GM19397 (cell line): ENCODE measurements around the gene ITGB7.
A peak's percentile ranks its signal among the peaks of the same experiment; 100 is the strongest.
"Not testable (repeated sequence)": the region's sequence is repeated elsewhere in the genome, so short reads cannot be mapped to it uniquely, and the experiment has no call there.

Experiments
- ATAC-seq: cut with Tn5 transposase; IDR thresholded peaks from one replicate; pipeline ENCODE4 v1.9.1; 2021; ENCODE audit warnings: mild to moderate bottlenecking, moderate library complexity; ENCODE audit not compliant: unreplicated experiment

The ITGB7 gene

DNA sequence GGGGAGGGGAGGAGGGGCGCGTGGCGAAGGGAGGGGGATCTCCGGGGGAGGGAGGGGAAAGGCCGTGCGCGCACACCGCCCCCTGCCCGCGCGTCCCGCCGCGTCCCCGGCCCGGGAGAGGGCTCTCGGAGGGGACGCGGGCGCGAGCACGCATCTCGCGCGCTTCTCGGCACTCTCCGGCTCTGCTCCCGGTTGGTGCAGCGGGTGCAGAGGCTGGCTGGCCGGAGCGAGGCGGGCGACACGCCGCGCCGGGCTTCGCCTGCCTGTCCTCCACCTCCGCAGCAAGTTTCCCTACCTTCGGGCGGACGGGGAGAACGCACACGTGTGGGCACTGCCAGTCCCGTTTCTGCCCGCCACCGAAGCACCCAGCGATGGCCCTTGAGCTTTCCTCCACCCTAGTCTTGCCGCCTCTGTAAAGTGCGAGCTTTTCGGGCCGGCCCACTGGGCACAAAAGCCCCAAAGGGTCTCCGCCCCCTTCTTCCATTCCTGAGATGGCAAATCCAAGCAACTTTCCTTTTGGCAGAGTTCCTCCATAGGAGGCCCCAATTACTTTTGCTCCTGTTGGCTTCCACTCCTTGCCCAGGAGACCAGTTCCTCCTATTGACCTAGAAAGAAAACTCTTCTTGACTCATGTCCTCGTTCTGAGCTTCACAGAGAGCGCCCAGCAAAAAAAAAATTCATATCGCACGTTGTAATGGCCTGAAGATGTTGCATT, 26.0 kb downstream of the ITGB7 start:
- peak; percentile 52 for ATAC-seq

DNA sequence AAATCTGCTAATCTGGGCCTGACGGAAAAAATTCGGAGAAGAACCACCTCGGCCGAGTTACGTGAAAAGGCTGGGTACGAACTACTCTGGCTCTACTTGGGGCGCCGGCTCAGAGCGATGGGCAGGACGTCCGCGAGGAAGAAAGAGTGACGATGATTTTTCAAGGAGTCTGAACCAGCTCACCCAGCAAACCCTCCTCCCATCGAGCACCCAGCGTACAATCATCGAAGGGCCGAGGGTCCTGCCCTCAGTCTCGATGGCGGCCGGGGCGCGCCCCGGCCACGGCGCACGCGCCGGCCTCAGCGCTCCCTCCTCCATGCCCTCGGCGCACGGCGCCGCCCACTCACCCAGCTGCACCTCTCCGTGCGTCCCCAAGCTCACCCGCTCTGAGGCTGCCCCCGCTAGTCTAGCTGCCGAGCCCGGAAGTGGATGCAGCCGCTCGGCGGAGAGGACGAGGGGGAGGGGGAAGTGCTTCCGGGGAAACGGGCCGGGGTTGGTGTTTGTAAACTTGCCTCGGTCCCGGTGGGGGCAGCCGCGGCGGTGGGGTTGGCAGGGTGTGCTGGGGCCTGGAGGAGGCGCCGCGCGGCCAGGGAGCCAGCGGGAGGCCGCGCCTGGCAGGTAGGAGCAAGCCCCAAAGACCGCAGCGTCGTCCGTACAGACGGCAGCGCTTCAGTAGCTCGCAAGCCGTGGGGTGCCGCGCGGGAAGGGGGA, 26.7 kb downstream of the ITGB7 start, which contains the start of the genes CSAD and ZNF740:
TSS of gene CSAD (minus strand) at position 706 of the 711 bp plus-strand sequence. CDS start 7,455 bp downstream, outside the sequence.
TSS of gene ZNF740 (plus strand) at position 503 of the 711 bp plus-strand sequence. CDS start 1,262 bp downstream, outside the sequence.
- peak; percentile 92 for ATAC-seq

- peak; percentile 10 for ATAC-seq
Observed at GRCh38 chr12:53179687-53180219, 27.3 kb downstream of the ITGB7 start.

DNA sequence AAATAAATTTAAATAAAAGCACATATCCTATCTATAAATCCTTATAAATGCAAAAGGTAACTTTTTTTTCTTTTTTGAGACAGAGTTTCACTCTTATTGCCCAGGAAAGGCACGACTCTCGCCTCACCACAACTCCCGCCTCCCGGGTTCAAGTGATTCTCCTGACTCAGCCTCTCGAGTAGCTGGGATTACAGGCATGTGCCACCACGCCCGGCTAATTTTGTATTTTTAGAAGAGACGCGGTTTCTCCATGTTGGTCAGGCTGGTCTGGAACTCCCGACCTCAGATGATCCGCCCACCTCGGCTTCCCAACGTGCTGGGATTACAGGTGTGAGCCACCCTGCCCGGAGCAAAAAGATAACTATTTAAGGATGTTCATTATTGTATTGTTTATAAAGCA, 28.2 kb downstream of the ITGB7 start:
- ATAC-seq: not testable (repeated sequence)

DNA sequence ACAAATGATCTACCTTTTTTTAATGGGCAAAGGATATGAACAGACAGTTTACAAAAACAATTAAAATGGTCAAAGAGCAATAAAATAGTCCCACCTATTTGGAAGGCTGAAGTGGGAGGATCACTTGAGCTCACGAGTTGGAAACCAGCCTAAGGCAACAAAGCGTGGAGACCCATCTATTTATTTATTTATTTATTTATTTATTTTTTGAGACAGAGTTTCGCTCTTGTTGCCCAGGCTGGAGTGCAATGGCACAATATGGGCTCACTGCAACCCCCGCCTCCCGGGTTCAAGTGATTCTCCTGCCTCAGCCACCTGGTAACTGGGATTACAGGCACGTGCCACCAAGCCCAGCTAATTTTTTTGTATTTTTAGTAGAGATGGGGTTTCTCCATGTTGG, 29.6 kb downstream of the ITGB7 start:
- ATAC-seq: not testable (repeated sequence)

GRCh38 chr12:53176750-53177149, 30.3 kb downstream of the ITGB7 start:
- ATAC-seq: no peak

DNA sequence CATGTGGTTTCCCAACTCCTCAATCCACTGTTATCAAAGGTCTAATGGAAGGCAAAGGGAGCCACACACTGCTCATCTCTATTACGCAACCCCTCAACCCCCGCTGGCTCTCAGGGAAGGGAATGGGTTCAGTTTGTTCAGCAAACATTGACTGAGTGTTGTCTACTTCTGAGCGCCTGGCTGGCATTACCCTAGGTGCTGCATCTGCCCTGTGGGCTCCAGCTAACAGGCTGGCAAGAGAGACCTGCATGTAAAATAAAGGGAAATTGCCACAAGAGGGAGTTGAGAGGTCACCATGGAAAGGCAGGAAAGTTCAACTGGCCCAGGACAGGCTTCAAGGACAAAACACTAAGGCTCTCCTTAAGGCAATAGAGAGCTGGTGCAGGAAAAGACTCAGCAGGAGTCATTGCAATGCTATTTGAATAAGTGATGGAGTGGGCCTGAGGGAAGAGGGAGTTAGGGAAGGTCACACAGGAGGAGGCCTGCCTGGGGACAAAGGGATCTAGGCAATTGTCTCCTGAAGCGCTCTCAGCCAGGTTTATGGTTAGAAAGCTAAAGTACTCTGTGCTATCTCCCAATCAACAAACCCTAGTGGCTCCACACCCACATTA, 32.1 kb downstream of the ITGB7 start:
- ATAC-seq: no peak

GRCh38 chr12:53173085-53173715, 33.9 kb downstream of the ITGB7 start:
- no peak for ATAC-seq

- no peak for ATAC-seq
Observed at GRCh38 chr12:53172352-53172751, 34.7 kb downstream of the ITGB7 start.

GRCh38 chr12:53171725-53172329, 35.2 kb downstream of the ITGB7 start:
- ATAC-seq: no peak

GRCh38 chr12:53170876-53171724, 36.0 kb downstream of the ITGB7 start:
- no peak for ATAC-seq

GRCh38 chr12:53170215-53170614, 36.8 kb downstream of the ITGB7 start:
- no peak for ATAC-seq

DNA sequence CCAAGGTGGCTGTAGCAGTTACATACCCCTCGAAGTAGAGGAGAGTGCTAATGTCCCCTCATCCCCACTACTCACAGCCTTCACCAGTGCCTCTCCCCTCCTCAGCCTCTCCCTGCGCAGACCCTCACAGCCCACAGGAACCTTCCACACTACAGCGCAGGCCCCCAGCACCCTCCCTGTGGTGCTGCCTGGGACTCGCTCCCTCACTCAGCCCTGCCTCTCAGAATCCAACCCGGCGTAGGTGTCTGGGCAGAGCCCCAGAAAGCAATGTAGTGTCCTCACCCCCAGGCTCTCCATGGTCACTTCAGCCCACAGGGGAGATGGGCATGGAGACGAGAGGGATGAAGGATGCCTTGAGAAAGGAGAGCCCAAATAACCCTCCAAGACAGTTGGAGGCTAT, 37.4 kb downstream of the ITGB7 start:
- ATAC-seq: no peak

DNA sequence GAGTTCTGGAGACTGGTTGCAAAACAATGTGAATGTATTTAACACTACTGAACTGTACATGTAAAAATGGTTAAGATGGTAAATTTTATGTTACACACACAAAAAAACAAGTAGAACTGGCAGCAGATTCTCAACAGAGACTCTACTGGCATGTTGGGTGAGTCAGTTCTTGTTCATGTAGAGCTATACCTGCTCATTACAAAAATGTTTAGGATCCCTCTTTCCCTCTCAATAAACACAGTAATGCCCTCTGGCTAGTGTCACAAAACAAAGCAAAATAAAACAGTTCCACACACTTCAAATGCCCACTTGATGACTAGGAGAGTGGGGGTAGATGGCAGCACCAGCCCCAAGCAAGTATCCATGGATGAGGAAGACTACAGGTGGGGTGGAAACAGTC, 40.2 kb downstream of the ITGB7 start:
- no peak for ATAC-seq

GRCh38 chr12:53163008-53163407, 44.0 kb downstream of the ITGB7 start:
- not testable (repeated sequence) for ATAC-seq

DNA sequence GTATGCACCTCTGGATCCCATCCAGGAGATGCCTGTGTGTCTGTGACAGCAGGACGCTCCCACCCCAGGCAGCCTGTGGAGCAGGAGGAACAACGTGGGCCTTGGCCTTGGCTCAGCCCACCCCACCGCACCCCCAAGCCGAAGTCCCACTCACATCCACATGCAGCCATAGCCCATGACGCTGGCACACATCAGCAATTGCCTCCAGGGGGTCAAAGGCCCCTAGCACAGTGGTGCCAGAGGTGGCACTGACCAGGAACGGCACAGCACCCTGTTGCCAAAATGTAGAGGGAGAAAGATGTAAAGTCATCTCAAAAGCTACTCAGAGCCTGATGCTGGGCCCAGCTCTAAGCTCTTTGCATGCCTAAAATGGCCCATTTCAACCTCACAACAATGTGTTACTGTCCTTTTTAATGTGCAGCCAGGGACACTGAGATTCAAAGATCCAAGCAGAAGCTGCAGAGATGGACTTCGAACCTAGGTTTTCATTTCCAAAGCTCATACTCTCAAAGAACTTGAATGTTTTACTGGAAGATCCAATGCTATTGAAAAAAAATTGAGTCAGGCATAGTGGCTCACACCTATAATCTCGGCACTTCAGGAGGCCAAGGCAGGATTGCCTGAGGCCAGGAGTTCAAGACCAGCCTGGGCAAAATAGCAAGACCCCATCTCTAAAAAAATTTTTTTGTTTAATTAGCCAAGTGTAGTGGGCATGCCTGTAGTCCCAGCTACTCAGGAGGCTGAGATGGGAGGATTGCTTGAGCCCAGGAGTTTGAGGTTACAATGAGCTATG, 45.7 kb downstream of the ITGB7 start:
- no peak for ATAC-seq

DNA sequence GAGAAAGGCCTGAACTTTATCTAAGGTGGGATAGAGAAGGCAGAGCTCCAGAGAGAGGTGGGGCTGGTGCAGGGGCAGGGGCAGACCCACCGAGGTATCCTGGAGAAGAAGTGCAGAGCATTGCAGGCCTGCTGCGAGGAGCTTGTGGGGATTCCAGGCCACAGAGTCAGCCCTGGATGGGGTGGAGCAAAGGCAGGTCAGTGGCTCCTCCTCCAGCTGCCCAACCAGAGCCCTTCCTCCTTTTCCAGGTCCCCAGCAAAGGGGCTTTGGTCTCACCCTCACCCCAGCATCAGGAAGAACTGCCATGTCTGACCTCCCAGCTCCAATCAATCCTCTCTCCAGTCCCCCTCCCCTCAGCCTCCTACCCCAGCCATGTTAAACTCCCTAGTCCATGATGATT, 46.4 kb downstream of the ITGB7 start:
- no peak for ATAC-seq

DNA sequence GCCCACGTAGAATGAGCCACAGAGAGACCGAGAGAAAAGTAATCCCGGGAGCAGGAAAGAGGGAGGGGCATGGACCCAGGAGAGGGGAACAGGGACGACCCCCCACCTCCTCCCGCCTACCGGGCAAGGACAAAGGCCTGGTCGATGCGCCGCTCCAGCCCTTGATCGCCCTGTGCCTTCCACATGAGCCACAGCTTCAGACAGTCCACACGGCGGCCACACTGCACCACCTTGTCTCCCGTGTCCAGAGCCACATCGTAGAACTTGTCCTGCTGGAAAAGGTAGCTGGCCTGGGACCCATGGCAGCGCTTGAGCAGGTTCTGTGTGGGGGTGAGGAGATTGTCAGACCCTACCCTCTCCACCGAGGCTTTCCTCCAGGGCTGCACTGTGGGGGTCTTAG, 47.1 kb downstream of the ITGB7 start:
- ATAC-seq: no peak
